Measurements from ENCODE around the gene RANBP1.
A peak's percentile ranks its signal among the peaks of the same experiment; 100 is the strongest.

The RANBP1 gene

GRCh38 chr22:20107951-20108756 lies 7.8 kb upstream of the RANBP1 start:
- no peak for DNase-seq (ENCODE audit: low read depth in 2 of 3, low spot score in 1 of 3)

- no peak for DNase-seq (ENCODE audit: low read depth in 2 of 3, low spot score in 1 of 3)
These were observed 7.1 kb upstream of the RANBP1 start for GRCh38 chr22:20108757-20109230.

- no peak for DNase-seq (ENCODE audit: low read depth in 2 of 3, low spot score in 1 of 3)
These were observed 6.2 kb upstream of the RANBP1 start for GRCh38 chr22:20109411-20110358.

DNA sequence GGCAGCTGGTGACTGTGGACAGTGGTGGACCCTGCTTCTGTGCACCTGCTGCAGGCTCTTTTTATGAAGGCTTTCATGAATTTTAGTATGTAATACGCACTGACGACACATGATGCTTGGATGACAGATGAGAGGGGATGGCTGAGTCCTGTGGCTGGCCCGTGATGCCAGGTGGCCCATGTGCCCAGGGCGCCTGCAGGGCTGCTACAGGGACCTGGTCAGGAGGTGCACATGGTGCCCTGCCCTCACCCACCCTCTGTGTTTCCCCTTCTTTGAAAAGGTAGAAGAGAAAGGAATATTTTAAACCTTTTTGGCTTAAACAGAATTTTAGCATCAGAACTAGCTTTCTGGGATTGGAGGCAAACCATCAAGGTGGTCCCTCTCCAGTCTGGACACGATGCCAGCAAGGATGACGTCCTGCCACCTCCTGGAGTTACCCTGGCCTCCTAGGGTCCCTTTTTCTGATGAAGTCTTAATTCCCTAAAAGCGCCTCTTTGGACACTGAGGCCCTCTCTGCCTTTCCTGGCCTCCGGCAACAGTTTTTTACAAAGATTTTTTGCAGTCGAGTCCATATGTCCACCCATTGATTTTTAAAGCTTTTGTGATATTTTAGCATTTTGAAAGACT lies 5.4 kb upstream of the RANBP1 start:
- no peak for DNase-seq (ENCODE audit: low read depth in 2 of 3, low spot score in 1 of 3)

DNA sequence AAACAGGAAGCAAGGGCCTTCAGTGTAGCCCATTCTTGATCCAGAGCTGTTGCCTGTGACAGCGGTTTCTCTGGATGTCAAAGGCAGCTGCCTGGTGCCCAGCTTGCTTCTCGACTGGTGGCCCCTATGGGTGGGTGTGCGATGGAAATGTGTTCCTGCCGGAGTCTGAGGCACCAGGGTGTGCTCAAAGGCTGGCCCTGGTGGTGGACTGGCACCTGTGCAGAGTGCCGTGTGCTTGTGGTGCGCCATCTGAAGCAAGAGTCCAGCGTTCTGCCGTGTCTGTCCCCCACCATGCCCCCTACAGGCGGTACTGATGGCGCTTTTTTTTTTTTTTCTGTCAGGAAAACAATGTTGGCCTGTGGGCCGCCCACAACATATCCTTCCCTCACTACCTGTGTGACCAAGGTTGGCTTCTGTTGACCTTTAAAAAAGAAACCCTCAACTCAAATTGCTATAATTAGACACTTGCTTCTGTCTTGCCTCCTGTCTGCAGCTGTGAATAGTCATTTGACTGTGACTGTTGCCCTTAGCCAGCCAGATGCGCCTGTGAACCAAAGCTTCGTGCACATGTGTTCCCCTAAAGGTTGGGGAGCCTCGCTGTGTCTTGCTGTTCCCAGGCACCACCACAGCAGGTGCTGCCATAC lies 4.7 kb upstream of the RANBP1 start:
- no peak for DNase-seq (ENCODE audit: low read depth in 2 of 3, low spot score in 1 of 3)

DNA sequence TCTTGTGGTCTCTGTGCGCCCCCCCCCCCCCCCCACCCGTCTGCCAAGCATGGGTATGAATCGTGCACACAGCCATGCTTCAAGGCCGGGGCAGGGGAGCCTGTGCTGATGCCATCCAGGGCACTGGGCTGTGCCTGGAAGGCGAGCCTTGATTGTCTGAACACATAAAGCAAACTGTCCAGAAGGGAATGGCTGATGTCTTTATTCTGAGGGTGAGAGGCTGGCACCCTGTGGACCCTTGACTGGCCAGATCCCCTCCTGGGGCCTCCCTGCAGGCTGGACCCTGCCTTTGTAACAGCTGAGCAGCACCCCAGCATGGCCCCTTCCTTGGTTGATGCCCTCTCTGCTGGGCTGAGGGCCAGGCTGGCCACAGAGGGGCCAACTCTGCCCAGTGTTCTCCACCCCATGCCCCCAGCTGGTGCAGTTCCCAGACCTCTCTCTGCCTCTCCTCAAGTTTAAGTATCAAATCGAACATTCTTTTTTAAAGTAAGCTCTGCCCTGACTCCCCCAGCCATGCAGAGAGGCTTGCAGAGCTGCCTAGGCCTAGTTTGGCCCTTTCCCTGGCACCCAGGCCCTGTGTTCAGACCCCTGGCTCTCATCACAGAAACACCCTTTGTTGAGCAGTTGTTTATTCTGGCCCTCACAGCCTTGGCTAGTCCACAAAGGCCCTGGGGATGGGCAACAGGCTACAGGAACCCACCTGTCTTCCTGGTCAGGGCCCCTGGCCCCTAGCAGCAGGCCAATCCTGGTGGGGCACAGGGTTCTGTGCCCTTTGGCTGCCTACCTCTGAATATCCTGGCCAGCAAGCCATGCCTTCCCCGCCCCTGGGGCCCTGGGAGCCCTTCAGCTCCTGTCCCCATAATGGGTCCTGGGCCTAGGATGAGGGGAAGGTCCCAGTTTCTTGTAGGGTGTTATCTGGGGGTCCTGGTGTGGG lies 3.9 kb upstream of the RANBP1 start:
- no peak for DNase-seq (ENCODE audit: low read depth in 2 of 3, low spot score in 1 of 3)

DNA sequence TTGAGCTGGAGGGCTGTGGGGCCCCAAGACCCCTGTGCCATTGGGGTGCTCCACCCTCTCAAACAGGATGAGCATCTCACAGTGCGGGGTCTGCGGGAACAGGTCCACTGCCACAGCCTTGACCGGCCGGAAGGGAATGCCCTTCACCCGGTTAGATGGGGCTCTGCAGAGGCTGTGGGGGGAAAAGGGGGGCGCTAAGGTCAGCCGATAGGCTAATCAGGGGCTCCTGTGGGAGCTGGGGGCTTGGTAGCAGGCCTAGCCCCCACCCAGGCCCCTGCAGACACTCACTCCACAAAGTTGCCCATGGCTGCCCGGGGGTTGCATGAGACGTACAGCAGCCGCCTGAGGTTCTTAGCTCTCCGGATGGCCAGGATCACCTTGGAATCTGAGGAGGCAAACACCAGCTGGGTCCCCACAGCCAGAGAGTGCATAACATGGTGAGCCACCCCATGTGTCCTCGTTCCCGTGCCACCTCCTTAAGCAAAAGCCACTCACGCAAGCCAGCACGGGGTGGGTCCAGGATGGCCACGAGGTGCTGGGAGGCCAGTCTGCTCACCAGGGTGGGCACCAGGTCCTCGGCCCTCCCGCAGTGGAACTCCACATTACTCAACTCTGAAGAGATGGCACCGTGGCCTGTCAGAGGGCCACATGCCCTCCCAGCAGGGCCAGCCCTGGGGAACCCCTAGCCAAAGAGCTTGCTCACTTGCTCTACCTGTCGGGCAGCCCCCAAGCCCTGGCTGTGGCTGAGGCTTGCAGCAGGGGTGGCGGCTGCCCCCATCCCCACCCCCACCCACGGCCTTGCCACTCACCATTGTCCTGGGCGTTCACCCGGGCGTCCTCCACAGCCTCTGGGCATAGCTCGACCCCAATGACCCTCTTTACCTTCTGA lies 3.0 kb upstream of the RANBP1 start:
- DNase-seq (ENCODE audit: low read depth in 2 of 3, low spot score in 1 of 3), result no peak

DNA sequence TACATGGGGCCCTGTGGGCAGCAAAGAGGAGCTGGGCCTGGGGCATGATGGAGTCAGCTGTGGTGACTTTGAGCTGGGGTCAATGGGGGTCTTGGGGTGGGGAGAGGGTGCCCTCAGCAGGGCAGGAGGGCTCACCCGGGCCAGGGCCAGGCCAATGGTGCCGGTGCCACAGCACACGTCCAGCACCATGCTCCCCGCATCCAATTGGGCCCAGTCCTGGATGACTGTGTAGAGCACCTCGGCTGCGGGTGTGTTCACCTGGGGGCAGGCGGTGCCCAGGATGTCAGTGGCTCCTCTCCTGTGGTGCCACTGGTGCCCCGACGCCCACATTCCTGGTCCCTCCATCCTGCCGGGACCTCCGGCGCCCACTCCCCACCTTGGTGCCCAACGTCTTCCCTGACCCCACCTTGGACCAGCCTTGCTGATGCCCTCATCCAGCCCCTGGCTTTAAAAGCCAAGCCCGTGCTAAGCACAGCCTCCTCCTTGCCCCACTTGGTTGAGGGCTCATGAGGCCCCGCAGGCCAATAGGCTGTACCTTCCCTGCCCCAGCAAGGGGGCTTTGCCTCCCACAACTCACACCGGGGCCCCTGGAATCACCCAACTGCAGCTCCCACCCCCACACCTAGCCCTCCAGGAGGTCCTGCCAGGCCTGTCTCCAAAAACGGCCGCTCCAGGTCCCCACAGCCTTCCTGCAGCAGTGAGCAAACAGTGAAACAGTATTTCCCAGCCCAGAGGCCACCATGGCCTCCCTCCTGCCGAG lies 2.2 kb upstream of the RANBP1 start:
- no peak for DNase-seq (ENCODE audit: low read depth in 2 of 3, low spot score in 1 of 3)

DNA sequence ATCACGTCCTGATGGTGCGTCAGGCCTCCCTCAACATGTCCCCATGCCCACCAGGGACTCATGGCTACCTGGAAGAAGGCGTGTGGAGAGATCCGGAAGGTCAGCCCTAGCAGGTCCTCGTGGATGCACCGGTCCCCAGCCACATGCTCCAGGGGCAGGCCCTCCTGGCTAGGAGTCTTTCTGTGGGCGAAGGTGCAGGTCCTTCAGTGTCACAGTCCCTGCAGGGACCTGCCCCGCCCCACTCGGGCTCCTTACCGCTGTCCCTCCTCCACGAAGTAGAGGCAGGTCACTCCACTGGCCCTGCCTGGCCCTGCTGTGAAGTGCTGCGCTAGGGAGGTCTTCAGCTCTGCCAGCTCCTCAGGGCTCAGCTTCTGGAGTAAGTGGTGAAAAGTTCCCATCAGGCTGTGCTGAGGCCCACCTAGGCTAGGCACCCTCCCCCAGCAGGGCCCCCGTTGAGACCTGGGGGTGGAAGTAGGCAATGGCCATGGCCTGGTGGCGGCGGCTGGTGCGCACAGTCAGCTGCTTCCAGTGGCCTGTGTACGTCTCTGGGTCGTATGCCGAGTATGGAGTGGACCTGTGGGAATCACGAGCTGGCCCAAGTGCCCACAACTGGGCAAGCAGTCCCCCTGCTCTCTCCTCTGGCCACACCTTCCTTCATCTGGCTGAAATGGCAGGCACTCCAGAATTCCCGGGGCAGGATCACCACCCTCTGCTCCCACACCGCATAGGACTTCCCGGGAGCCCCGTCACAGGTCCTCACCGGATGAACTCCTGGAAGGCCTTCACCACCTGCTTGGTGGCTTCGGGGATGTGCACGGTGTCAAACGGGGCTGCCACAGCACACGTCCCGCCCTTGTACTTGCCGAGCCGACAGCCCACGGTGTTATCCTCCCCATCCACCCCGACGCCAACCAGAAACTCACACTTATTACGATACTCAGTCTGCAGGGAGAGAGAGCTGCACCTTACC lies 1.1 kb upstream of the RANBP1 start:
- DNase-seq (ENCODE audit: low read depth in 2 of 3, low spot score in 1 of 3), result no peak

DNA sequence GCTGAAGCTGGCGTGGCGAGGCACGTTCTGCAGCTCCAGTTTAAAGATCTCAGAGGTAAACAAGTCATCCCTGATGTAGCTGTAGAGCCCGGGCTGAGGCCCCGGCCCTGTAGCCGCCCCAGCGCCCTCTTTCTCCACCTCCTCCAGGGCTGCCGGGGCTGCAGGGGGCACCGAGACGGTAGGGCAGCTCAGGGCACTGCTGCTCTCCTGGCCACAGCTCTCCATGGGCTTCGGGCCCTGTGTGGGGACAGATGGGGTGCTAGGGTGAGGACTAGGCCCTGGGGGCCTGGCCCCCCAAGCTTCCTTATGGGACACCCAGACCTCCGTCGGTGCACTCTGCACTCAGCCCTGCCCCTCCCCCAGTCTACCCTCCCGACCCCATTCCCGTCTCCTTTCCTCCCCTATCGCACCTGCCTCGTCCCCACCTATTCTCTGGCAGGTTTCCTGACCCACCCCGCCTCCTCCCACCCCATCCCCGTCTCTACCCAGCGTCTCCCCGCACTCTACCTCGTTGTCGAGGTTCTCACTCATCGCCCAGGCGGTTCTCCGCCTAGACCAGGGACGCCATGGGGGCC lies 559 bp downstream of the RANBP1 start:
- DNase-seq (ENCODE audit: low read depth in 2 of 3, low spot score in 1 of 3), result no peak

- peak; percentile 94 to 97 (median 95) for DNase-seq (ENCODE audit: low read depth in 2 of 3, low spot score in 1 of 3)
These were observed 1.2 kb downstream of the RANBP1 start, which contains the start of gene TRMT2A for GRCh38 chr22:20116951-20117632. Gene TRMT2A, minus strand, starts transcription at chr22:20117226. Its CDS starts 320 bp downstream, at chr22:20116906.

GRCh38 chr22:20117633-20118299 lies 1.9 kb downstream of the RANBP1 start:
- DNase-seq (ENCODE audit: low read depth in 2 of 3, low spot score in 1 of 3), result peak; percentile 74 to 81 (median 78)

- DNase-seq (ENCODE audit: low read depth in 2 of 3, low spot score in 1 of 3), result no peak
These were observed 2.6 kb downstream of the RANBP1 start for GRCh38 chr22:20118300-20119020.

GRCh38 chr22:20121856-20122415 lies 6.0 kb downstream of the RANBP1 start:
- no peak for DNase-seq (ENCODE audit: low read depth in 2 of 3, low spot score in 1 of 3)

All from stimulated activated CD4-positive, alpha-beta T cell treated with anti-CD3 and anti-CD28 coated beads, Interleukin-12 subunit alpha, Interleukin-12 subunit beta, amount 100 ng/mL, for 48 hours (primary cell).